Panc1 (cell line): ENCODE measurements around the gene FBXO42. TPM values are rescaled to one million over a fixed set of nuclear protein-coding genes. Genes with fewer than 3 reads are reported as not detected.

ENCODE experiments used
- ATAC-seq: fragments of 200-7000 bp; cut with Tn5 transposase; 2 replicates; pipeline ENCODE4 v1.9.1; 2020; ENCODE audit warnings: mild to moderate bottlenecking, moderate library complexity
- BruUV-seq: library from RNA; stranded (reverse); fragments of 400-500 nt; replicated peaks from 2 replicates; lab custom pipeline; 2021; lab: Mats Ljungman, UMichigan
- CTCF ChIA-PET: fragments of 300-600 bp; sonication (Branson Sonifier 250); formaldehyde crosslinking; loops from one replicate; lab custom pipeline; 2022; ENCODE audit warnings: antibody characterized with exemption; lab: Charles Lee
- POLR2A ChIA-PET: fragments of 300-600 bp; sonication (Branson Sonifier 250); formaldehyde crosslinking; loops from one replicate; lab custom pipeline; 2022; ENCODE audit warnings: antibody characterized with exemption; lab: Charles Lee
- DNase-seq: peaks from one replicate; pipeline ENCODE4 v3.0.0-alpha.2; 2010; ENCODE audit warnings: low read depth, low spot score
- H3K27ac ChIP-seq: 2 replicates; pipeline ENCODE4 v1.5.1; 2011; ENCODE audit warnings: mild to moderate bottlenecking, low read length, inconsistent platforms
- H3K27me3 ChIP-seq: fragments of 200-500 bp; sonication (Bioruptor generic); 2 replicates; pipeline ENCODE4 v1.6.0; 2014; ENCODE audit warnings: low read length, inconsistent platforms; ENCODE audit not compliant: control insufficient read depth, insufficient read depth
- H3K36me3 ChIP-seq: fragments of 200-500 bp; sonication (Bioruptor generic); 2 replicates; pipeline ENCODE4 v1.5.1; 2014; ENCODE audit warnings: inconsistent platforms, mild to moderate bottlenecking, low read length, moderate library complexity; ENCODE audit not compliant: control insufficient read depth, insufficient read depth
- H3K4me1 ChIP-seq: 2 replicates; pipeline ENCODE4 v1.5.1; 2011; ENCODE audit warnings: inconsistent platforms, mild to moderate bottlenecking, low read length, moderate library complexity; ENCODE audit not compliant: control insufficient read depth, insufficient read depth
- H3K4me3 ChIP-seq, 2 experiments: 2 replicates each; pipeline ENCODE4 v1.5.1; 2011 to 2012; ENCODE audit warnings: low read depth in 2 of 2, low read length in 2 of 2, mild to moderate bottlenecking in 2 of 2, inconsistent platforms in 1 of 2, moderate library complexity in 1 of 2
- H3K9me3 ChIP-seq: fragments of 200-500 bp; sonication (Bioruptor generic); 2 replicates; pipeline ENCODE4 v1.5.1; 2014; ENCODE audit warnings: low read depth, mild to moderate bottlenecking, inconsistent platforms, low read length, moderate library complexity; ENCODE audit not compliant: control insufficient read depth, insufficient read depth
- POLR2AphosphoS5 ChIP-seq: IDR thresholded peaks from 2 replicates; pipeline ENCODE4 v1.6.1; 2012; ENCODE audit warnings: mild to moderate bottlenecking, low read depth, low read length, moderate library complexity
- SIN3A ChIP-seq: IDR thresholded peaks from 2 replicates; pipeline ENCODE4 v1.6.1; 2012; ENCODE audit warnings: low read depth, mild to moderate bottlenecking, low read length, moderate library complexity, borderline replicate concordance; ENCODE audit not compliant: insufficient read depth
- TCF7L2 ChIP-seq: IDR thresholded peaks from 2 replicates; pipeline ENCODE4 v1.6.1; 2011; ENCODE audit warnings: mild to moderate bottlenecking, low read depth, low read length, inconsistent platforms
- in situ Hi-C: cut with HindIII; loops from 2 replicates; pipeline ENCODE4 v1.10.0; 2016; ENCODE audit warnings: low sequenced_read_pairs, low pct_unique_long_range_greater_than_20kb
- intact Hi-C: fragments of 100-400 bp; cut with micrococcal nuclease; formaldehyde crosslinking; loops from one replicate; pipeline ENCODE4 v1.10.0; 2022; ENCODE audit not compliant: unreplicated experiment
- total RNA-seq: library from RNA; stranded (reverse); gene quantifications from one replicate; pipeline ENCODE4 v1.2.1, GENCODE V29; 2021; ENCODE audit not compliant: unreplicated experiment
- TF ChIP-seq, protein P1 (sequence below), 2 experiments: IDR thresholded peaks; 2 replicates each; pipeline ENCODE4 v1.6.1; 2011 to 2012; ENCODE audit warnings: low read depth in 2 of 2, control low read depth in 1 of 2, low read length in 1 of 2, mild to moderate bottlenecking in 1 of 2, moderate library complexity in 1 of 2; ENCODE audit not compliant: insufficient read depth in 1 of 2
- TF ChIP-seq, protein P2 (sequence below): fragments of 450-650 bp; IDR thresholded peaks from 2 replicates; pipeline ENCODE4 v1.5.1; 2017; ENCODE audit warnings: mild to moderate bottlenecking

Gene FBXO42
- total RNA-seq, 1 experiment from 2014 or later = 25.7 TPM

- H3K27me3 ChIP-seq = no peaks in the 10 kb centered on the region
- no peak for TF ChIP-seq TCF7L2
- TF ChIP-seq, protein P1, sequence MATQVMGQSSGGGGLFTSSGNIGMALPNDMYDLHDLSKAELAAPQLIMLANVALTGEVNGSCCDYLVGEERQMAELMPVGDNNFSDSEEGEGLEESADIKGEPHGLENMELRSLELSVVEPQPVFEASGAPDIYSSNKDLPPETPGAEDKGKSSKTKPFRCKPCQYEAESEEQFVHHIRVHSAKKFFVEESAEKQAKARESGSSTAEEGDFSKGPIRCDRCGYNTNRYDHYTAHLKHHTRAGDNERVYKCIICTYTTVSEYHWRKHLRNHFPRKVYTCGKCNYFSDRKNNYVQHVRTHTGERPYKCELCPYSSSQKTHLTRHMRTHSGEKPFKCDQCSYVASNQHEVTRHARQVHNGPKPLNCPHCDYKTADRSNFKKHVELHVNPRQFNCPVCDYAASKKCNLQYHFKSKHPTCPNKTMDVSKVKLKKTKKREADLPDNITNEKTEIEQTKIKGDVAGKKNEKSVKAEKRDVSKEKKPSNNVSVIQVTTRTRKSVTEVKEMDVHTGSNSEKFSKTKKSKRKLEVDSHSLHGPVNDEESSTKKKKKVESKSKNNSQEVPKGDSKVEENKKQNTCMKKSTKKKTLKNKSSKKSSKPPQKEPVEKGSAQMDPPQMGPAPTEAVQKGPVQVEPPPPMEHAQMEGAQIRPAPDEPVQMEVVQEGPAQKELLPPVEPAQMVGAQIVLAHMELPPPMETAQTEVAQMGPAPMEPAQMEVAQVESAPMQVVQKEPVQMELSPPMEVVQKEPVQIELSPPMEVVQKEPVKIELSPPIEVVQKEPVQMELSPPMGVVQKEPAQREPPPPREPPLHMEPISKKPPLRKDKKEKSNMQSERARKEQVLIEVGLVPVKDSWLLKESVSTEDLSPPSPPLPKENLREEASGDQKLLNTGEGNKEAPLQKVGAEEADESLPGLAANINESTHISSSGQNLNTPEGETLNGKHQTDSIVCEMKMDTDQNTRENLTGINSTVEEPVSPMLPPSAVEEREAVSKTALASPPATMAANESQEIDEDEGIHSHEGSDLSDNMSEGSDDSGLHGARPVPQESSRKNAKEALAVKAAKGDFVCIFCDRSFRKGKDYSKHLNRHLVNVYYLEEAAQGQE (IDR thresholded peaks at IDR 0.05; ENCODE audit: insufficient read depth in 1 of 2, low read depth in 2 of 2, low read length in 1 of 2) = no peak
- no peak for TF ChIP-seq POLR2AphosphoS5
- no peak for TF ChIP-seq SIN3A
- no peak overlapping the region for H3K27ac ChIP-seq
- peaks cover 6% of the 10 kb centered on the region for H3K4me1 ChIP-seq
- ATAC-seq = no peak
- DNase-seq = no peak
- no TSS peak for BruUV-seq
- H3K4me3 ChIP-seq = no peak overlapping the region
- no peaks in the 10 kb centered on the region for H3K9me3 ChIP-seq
- ChIA-PET CTCF (no interaction called here), POLR2A (no interaction called here)
- H3K36me3 ChIP-seq = peaks cover 16% of the 10 kb centered on the region
- in situ Hi-C loops (no loop called here), intact Hi-C loops (no loop called here)
Measured at GRCh38 chr1:16251381-16251780, 100.9 kb downstream of the FBXO42 start.

- no peak overlapping the region for H3K4me3 ChIP-seq
- intact Hi-C loops (no loop called here), in situ Hi-C loops (no loop called here)
- TF ChIP-seq, protein P2, sequence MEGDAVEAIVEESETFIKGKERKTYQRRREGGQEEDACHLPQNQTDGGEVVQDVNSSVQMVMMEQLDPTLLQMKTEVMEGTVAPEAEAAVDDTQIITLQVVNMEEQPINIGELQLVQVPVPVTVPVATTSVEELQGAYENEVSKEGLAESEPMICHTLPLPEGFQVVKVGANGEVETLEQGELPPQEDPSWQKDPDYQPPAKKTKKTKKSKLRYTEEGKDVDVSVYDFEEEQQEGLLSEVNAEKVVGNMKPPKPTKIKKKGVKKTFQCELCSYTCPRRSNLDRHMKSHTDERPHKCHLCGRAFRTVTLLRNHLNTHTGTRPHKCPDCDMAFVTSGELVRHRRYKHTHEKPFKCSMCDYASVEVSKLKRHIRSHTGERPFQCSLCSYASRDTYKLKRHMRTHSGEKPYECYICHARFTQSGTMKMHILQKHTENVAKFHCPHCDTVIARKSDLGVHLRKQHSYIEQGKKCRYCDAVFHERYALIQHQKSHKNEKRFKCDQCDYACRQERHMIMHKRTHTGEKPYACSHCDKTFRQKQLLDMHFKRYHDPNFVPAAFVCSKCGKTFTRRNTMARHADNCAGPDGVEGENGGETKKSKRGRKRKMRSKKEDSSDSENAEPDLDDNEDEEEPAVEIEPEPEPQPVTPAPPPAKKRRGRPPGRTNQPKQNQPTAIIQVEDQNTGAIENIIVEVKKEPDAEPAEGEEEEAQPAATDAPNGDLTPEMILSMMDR = no peak
- TF ChIP-seq, protein P1 (IDR thresholded peaks at IDR 0.05; ENCODE audit: insufficient read depth in 1 of 2, low read depth in 2 of 2, low read length in 1 of 2) = no peak
- no peak for TF ChIP-seq TCF7L2
- no peak for TF ChIP-seq SIN3A
- TF ChIP-seq POLR2AphosphoS5 = no peak
- no peak overlapping the region for H3K27ac ChIP-seq
- no peaks in the 10 kb centered on the region for H3K27me3 ChIP-seq
- H3K36me3 ChIP-seq = peaks cover 14% of the 10 kb centered on the region
- no peak for DNase-seq
- H3K4me1 ChIP-seq = peaks cover 6% of the 10 kb centered on the region
- CTCF ChIA-PET = no interaction called here
- no TSS peak for BruUV-seq
- no peak for ATAC-seq
- POLR2A ChIA-PET = no interaction called here
- H3K9me3 ChIP-seq = no peaks in the 10 kb centered on the region
Measured at GRCh38 chr1:16250524-16251251, 101.6 kb downstream of the FBXO42 start.
